Activated naive CD8-positive, alpha-beta T cell treated with anti-CD3 and anti-CD28 coated beads for 36 hours (primary cell): ENCODE measurements around the gene IMMP2L. TPM values are rescaled to one million over a fixed set of nuclear protein-coding genes. Genes with fewer than 3 reads are reported as not detected.

Experiments
- DNase-seq: peaks from one replicate; pipeline ENCODE4 v3.0.0; 2021
- H3K27ac Mint-ChIP-seq: one replicate; pipeline ENCODE4 v1.8.0; 2022; ENCODE audit warnings: mild to moderate bottlenecking, moderate library complexity, mixed read lengths
- H3K27me3 Mint-ChIP-seq: one replicate; pipeline ENCODE4 v1.8.0; 2022; ENCODE audit warnings: mild to moderate bottlenecking, mixed read lengths
- H3K36me3 Mint-ChIP-seq: one replicate; pipeline ENCODE4 v1.8.0; 2021; ENCODE audit warnings: mild to moderate bottlenecking, mixed read lengths
- H3K4me1 Mint-ChIP-seq: one replicate; pipeline ENCODE4 v1.8.0; 2021; ENCODE audit warnings: mixed read lengths
- H3K4me3 Mint-ChIP-seq: one replicate; pipeline ENCODE4 v1.8.0; 2022; ENCODE audit warnings: mild to moderate bottlenecking, moderate library complexity, mixed read lengths
- H3K9me3 Mint-ChIP-seq: one replicate; pipeline ENCODE4 v1.8.0; 2022; ENCODE audit warnings: mixed read lengths
- total RNA-seq, 2 experiments: library from RNA; stranded (reverse); gene quantifications; one replicate each; pipeline ENCODE4 v1.2.3, GENCODE V29; 2021

IMMP2L gene
- total RNA-seq, 2 experiments from 2014 or later, result 18.5 to 20.9 TPM

DNA sequence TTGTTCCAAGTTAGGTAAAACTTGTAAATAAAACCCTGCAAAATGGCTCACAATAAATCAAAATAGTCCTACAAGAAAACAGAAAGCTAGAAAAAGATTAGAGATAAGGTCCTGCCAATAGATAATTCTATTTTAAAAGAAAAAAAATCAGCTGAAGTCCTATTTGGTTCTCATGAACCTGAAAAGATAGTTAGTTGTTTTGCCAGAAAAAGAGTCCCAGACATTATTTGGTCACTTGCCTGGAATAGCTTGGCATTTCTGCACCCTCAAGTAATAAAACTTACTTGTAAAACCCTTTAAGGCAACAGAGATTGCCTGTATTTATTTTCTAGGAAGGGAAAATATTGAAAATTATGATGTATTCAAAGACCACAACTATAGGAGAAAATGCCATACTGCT is 423.7 kb downstream of the IMMP2L start:
- no peaks in the 10 kb centered on the region for H3K27me3 Mint-ChIP-seq
- peaks cover 34% of the 10 kb centered on the region for H3K4me1 Mint-ChIP-seq
- no peaks in the 10 kb centered on the region for H3K9me3 Mint-ChIP-seq
- no peak for DNase-seq
- H3K27ac Mint-ChIP-seq, result peak overlapping the region; percentile 95
- H3K36me3 Mint-ChIP-seq, result peaks cover 12% of the 10 kb centered on the region
- peak overlapping the region; percentile 55 for H3K4me3 Mint-ChIP-seq

DNA sequence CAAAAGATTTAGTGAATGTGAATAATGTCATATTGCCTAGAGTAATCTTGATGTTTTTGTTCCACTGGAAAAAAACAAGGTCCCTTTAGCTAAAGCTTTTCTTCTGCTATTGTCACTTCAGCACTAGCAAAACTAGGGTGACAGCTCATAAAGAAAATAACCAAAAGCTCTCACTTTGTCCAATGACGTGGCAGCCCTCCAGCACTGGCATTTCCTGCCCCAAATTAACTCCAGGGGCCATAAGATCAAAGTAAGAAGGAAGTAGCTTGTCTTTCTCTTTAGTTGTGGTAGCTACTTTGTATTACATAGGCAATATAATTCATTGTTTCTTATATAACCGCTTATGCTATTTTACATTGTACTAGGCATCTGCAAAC is 424.1 kb downstream of the IMMP2L start:
- Mint-ChIP-seq H3K27me3 (no peaks in the 10 kb centered on the region), H3K9me3 (no peaks in the 10 kb centered on the region), H3K4me3 (peak overlapping the region; percentile 55), H3K27ac (peak overlapping the region; percentile 95), H3K4me1 (peaks cover 34% of the 10 kb centered on the region), H3K36me3 (peaks cover 12% of the 10 kb centered on the region)
- DNase-seq, result peak; percentile 70

DNA sequence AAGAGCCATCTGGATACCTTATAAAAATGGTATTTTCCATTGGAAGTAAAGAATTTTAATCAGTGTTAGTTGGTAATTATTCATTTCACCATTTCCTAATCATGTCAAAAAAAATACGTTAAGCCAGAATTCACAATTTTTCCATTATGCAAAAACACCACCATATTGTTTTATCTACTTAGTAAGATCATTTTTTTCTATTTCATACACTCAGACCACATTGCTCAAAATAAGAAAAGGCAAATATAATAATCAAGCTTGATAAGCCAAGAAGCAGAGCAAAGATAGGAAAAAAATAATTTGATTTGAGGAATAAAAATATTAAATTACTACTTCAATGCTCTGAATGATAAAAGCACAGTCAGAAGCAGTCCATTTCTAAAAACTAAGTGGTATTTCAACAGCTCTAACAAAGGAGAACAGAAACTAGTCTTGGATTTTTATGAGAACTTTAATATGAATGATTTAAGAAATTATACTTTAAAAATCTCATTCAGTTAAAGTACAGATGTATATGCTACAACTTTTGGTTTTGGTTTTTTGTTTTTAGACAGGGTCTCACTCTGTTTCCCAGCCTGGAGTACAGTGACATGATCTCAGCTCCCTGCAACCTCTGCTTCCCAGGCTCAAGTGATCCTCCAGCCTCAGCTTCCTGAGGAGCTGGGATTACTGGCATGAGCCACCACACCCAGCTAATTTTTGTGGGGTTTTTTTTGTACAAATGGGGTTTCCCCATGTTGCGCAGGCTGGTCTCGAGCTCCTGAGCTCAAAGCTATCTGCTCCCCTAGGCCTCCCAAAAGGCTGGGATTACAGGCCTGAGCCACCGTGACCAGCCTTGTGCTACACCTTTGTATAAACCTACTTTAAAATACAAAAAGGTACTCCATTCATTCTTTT is 424.7 kb downstream of the IMMP2L start:
- peaks cover 12% of the 10 kb centered on the region for H3K36me3 Mint-ChIP-seq
- peak overlapping the region; percentile 55 for H3K4me3 Mint-ChIP-seq
- peaks cover 34% of the 10 kb centered on the region for H3K4me1 Mint-ChIP-seq
- H3K9me3 Mint-ChIP-seq, result no peaks in the 10 kb centered on the region
- peak overlapping the region; percentile 95 for H3K27ac Mint-ChIP-seq
- DNase-seq, result peak; percentile 52
- no peaks in the 10 kb centered on the region for H3K27me3 Mint-ChIP-seq

DNA sequence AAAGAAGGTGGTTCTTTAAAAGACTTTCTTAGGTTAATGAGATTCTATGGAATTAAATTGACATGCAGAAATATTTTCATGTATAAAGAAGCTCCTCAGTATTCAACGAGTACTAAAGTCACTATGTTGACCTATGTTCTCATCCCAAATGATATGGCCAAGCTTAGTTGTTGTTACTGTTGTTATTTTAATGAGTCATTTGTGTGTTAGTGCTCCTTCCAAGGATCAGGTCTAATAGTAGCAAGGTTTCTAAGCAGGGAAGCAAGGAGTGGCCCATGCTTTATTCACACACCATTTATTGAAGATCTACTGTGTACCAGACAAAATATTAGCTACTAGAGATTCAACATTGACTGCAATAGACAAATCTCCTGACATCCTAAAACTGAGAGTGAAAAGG is 429.5 kb downstream of the IMMP2L start:
- Mint-ChIP-seq H3K4me3 (no peak overlapping the region), H3K27ac (no peak overlapping the region), H3K36me3 (peaks cover 8% of the 10 kb centered on the region), H3K27me3 (no peaks in the 10 kb centered on the region), H3K9me3 (no peaks in the 10 kb centered on the region), H3K4me1 (peaks cover 6% of the 10 kb centered on the region)
- no peak for DNase-seq

DNA sequence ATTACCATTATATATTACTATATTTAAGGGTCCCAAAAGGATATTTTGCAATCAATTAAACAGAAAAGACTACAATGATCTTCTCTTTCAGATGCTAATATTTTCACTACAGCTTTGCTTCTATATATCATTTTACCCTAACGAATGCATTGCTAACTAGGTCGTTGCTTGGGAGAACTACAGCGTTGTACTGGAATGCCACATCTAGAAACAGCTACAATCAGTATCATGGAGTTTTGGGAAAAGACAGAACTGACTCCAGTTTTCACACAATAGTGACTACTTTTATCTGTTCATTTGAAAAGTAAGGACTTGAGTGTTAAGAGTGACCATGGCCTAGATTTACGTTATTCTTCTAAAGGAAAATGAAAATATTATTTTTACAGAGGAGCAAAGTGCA is 432.9 kb downstream of the IMMP2L start:
- Mint-ChIP-seq H3K36me3 (peaks cover 20% of the 10 kb centered on the region), H3K27me3 (no peaks in the 10 kb centered on the region), H3K4me1 (no peaks in the 10 kb centered on the region)

DNA sequence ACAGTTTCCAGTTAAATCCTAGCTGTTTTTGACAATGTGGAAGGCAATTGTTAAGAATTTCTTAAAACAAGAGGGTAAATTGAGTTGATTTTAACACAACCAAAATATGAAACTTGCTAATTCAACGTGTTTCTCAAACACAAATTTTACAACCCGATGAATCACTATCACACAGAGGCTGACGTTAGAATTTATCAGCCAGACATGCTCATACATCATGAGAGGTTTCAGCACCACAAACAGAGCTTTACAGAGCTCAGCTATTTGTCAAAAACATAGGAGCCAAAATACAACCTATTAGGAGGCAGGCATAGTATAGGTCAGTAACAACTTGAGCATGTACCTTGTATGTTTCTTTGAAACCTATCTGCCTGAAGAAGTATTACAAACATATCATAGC is 435.3 kb downstream of the IMMP2L start:
- no peaks in the 10 kb centered on the region for H3K27me3 Mint-ChIP-seq
- H3K4me1 Mint-ChIP-seq, result no peaks in the 10 kb centered on the region
- H3K27ac Mint-ChIP-seq, result no peak overlapping the region
- H3K9me3 Mint-ChIP-seq, result peaks cover 16% of the 10 kb centered on the region
- H3K4me3 Mint-ChIP-seq, result no peak overlapping the region
- DNase-seq, result no peak
- H3K36me3 Mint-ChIP-seq, result peaks cover 41% of the 10 kb centered on the region

More for the DNA sequence above, 432.9 kb downstream of the IMMP2L start:
- no peak for DNase-seq
- no peak overlapping the region for H3K4me3 Mint-ChIP-seq
- no peak overlapping the region for H3K27ac Mint-ChIP-seq
- H3K9me3 Mint-ChIP-seq, result peaks cover 4% of the 10 kb centered on the region

DNA sequence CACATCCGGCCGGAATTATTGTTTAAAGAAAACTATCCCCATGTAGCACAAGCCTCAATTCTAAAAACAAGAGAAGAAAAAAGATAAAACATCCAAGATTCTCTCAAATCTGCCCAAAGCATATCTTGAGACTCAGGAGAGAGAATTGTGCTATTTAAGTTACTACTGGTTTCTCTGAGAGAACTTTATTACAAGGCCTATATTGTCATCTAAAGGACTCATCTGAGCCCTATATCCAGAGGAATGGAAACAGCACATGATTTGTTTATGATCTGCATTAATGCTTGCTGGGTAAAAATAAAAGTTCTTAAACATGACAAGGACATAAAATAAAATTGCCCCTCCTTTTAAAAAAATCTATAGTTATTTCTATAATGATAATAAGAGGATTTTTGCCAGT is 446.3 kb downstream of the IMMP2L start:
- Mint-ChIP-seq H3K4me1 (peaks cover 35% of the 10 kb centered on the region), H3K4me3 (no peak overlapping the region), H3K9me3 (peaks cover 14% of the 10 kb centered on the region), H3K36me3 (peaks cover 76% of the 10 kb centered on the region), H3K27ac (peak overlapping the region; percentile 74), H3K27me3 (no peaks in the 10 kb centered on the region)
- DNase-seq, result no peak

DNA sequence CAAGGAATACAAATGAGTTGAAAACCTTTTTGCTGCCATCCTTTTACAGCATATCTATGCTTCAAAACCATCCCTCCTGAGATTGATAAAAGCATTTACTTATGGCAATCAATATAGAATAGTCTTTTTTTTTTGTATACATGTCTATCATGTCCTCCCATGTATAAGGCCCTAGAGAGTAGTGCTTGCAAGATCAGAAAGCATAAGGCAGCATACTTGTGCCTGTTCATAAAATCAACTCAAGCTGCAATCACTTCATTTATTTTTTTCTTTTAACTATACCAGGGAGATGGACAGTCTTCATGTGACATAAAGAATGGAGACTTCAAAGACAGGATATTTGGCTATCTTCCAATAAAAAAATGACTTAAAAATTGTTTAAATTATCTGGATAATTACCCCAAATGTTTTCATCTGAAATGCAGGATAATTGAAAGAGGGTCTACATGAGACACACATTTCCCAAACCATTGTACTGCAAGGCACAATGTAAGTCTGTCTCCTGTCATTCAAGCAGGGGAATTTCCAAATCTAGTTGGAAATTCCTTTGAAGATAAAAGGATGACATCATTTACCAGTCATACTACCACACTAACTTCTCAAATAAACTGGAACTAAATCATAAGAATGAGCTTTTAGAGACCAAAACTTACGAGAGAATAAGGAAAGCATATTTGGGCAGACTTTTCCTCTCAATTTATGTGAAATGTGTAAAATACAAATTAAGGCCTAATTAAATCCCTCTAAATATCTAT is 448.9 kb downstream of the IMMP2L start:
- no peak for DNase-seq
- H3K4me1 Mint-ChIP-seq, result peaks cover 44% of the 10 kb centered on the region
- H3K27ac Mint-ChIP-seq, result peak overlapping the region; percentile 81
- H3K4me3 Mint-ChIP-seq, result no peak overlapping the region
- peaks cover 6% of the 10 kb centered on the region for H3K9me3 Mint-ChIP-seq
- peaks cover 78% of the 10 kb centered on the region for H3K36me3 Mint-ChIP-seq
- no peaks in the 10 kb centered on the region for H3K27me3 Mint-ChIP-seq

DNA sequence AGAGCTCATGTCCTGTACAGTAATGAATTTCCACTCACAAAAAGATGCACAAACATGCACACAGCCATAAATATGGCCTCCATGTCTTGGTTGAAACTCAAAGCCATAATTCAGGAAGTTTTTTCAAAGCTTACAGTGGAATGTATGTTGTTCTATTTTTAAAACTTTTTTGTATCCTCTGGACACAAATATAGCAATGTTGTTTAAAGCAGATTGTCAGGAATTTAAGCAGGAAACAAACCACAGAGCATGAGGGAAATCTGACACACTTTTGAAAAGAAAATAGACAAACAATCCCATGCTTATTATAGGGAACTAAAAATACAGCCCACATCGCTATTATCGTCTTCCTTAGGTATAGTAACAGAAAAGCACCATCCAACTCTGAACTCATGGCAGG is 449.9 kb downstream of the IMMP2L start:
- no peak for DNase-seq
- peak overlapping the region; percentile 60 for H3K27ac Mint-ChIP-seq

DNA sequence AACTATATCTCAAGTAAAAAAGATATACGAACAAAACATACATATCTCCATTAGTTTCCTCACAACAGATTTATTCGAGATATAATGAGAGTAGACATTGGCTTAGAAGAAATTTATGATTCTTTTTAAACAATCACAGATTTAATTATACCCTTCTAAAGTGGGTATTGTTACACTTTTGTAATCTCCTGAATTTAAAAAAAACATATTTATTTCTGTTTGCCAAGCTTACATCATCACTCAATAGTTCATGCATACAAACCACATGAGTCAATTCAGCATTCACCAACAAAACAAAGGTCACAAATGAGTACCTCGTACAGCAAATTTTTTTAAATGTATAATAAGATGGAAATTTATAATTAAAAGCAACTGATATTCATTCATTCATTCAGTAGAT is 453.8 kb downstream of the IMMP2L start:
- Mint-ChIP-seq H3K27ac (no peak overlapping the region), H3K27me3 (no peaks in the 10 kb centered on the region), H3K4me3 (no peak overlapping the region), H3K36me3 (peaks cover 65% of the 10 kb centered on the region), H3K9me3 (peaks cover 6% of the 10 kb centered on the region), H3K4me1 (peaks cover 72% of the 10 kb centered on the region)
- DNase-seq, result no peak

More for the DNA sequence above, 449.9 kb downstream of the IMMP2L start:
- Mint-ChIP-seq H3K9me3 (peaks cover 6% of the 10 kb centered on the region), H3K27me3 (no peaks in the 10 kb centered on the region), H3K4me1 (peaks cover 51% of the 10 kb centered on the region), H3K36me3 (peaks cover 71% of the 10 kb centered on the region), H3K4me3 (no peak overlapping the region)

DNA sequence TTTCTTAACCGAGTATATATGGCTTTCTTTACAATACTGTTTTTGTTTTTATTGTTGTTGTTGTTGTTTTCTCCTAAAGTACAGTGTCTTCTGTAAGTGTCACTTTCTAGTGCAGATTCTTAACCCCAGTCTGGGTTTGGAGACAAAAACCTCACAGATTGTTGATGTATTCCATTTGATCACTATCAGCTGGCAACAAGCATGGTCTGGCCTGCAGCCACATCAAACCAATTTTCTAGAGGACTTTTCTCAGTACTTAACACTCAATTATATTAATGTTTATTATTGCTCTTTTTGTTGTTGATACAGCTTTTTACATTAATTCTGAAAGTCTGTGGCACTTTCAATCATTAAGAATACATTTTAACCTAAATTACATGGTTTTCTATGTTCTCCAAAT is 454.3 kb downstream of the IMMP2L start:
- H3K36me3 Mint-ChIP-seq, result peaks cover 70% of the 10 kb centered on the region
- no peaks in the 10 kb centered on the region for H3K27me3 Mint-ChIP-seq
- peak overlapping the region; percentile 29 for H3K27ac Mint-ChIP-seq
- no peak for DNase-seq
- peaks cover 6% of the 10 kb centered on the region for H3K9me3 Mint-ChIP-seq
- peaks cover 72% of the 10 kb centered on the region for H3K4me1 Mint-ChIP-seq
- no peak overlapping the region for H3K4me3 Mint-ChIP-seq

DNA sequence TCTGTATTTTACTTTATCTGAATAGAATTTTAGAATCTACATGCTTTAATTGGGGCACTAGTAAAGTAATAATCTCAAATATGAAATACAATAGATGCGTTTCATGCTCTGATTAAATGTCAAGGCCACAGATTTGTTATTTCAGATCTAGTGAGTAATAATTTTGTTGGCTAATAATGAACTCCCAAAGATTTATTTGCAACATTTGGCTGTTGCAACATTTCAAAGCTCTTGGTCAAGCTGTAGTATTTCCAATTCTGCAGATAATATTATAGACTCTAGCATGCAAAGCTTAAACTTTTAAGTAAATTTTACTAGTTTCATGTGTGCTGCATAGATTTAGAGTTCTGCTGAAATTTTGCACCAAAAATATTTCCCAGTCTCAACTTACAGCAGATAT is 454.7 kb downstream of the IMMP2L start:
- Mint-ChIP-seq H3K36me3 (peaks cover 71% of the 10 kb centered on the region), H3K9me3 (peaks cover 6% of the 10 kb centered on the region), H3K4me3 (no peak overlapping the region), H3K27me3 (no peaks in the 10 kb centered on the region), H3K4me1 (peaks cover 70% of the 10 kb centered on the region), H3K27ac (no peak overlapping the region)
- DNase-seq, result no peak

DNA sequence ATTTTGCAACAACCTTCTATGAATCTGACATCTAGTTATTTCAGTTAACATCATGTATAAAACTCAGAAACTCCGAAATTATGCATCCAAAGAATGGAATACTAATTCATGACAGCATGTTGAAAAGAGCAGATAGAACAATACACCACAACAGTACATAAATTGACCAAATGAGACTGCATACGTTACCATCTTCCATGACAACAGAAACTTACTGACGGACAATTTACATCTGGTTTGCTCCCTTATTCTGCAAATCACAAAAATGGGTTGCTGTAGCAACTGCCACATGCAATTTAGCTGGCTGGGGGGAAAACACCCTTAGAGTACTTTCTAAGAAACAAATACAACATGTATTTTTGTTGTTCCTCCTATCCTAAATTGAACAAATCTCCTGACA is 457.0 kb downstream of the IMMP2L start:
- peaks cover 2% of the 10 kb centered on the region for H3K9me3 Mint-ChIP-seq
- no peaks in the 10 kb centered on the region for H3K27me3 Mint-ChIP-seq
- H3K36me3 Mint-ChIP-seq, result peaks cover 71% of the 10 kb centered on the region
- H3K4me3 Mint-ChIP-seq, result no peak overlapping the region
- no peak for DNase-seq
- H3K27ac Mint-ChIP-seq, result peak overlapping the region; percentile 20
- peaks cover 80% of the 10 kb centered on the region for H3K4me1 Mint-ChIP-seq

DNA sequence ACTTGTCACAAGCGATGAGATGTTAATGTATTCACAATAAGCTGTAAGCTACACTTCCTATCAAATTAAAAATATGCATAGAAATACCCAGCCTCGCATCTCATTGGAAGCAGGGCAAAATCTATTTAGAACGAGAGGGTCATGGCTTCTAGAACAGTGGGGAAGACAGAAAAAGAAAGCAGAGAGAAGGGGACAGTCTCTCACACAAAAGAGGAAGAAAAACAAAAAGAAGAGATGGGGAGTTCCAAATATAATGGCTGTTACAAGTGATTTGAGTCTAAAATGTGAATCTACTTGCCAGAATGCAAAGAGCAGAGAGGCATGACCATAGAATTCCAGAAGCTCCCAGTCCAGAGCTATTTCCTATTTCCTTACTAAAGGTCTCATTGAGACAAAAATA is 457.6 kb downstream of the IMMP2L start:
- Mint-ChIP-seq H3K27me3 (no peaks in the 10 kb centered on the region), H3K9me3 (peaks cover 2% of the 10 kb centered on the region), H3K4me3 (peak overlapping the region; percentile 6), H3K27ac (peak overlapping the region; percentile 68), H3K36me3 (peaks cover 69% of the 10 kb centered on the region), H3K4me1 (peaks cover 85% of the 10 kb centered on the region)
- no peak for DNase-seq

DNA sequence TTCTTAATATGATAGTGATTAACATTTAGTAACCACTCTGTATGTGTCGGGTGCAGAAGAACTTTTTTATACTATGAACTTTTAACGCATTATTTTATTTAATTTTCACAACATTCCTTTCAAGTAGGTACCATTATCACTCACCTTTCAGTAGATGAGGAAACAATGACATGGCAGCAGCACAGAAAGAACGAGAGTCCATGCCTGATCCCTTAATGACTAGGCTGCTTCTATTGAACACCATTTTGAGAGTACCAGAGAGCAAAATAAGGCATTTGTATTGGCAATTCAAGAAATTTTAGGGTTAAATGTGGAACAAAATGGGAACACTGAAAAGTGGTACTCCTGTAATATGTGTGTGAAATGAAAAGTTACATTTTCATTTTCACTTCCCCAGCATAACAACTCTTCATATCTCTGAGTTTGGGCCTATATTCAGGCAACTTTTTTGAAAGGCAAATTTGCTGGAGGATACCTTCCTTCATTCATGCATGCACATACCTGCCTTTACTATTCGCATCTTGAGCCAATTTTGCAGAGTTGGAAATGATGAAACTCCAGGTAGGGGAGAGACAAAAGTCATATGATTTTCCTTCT is 458.5 kb downstream of the IMMP2L start:
- no peak for DNase-seq
- H3K27me3 Mint-ChIP-seq, result no peaks in the 10 kb centered on the region
- H3K27ac Mint-ChIP-seq, result peak overlapping the region; percentile 68
- peaks cover under 1% of the 10 kb centered on the region for H3K9me3 Mint-ChIP-seq
- peaks cover 85% of the 10 kb centered on the region for H3K4me1 Mint-ChIP-seq
- H3K36me3 Mint-ChIP-seq, result peaks cover 60% of the 10 kb centered on the region
- peak overlapping the region; percentile 42 for H3K4me3 Mint-ChIP-seq
